Measurements from ENCODE around the gene HOXC6.

DNA sequence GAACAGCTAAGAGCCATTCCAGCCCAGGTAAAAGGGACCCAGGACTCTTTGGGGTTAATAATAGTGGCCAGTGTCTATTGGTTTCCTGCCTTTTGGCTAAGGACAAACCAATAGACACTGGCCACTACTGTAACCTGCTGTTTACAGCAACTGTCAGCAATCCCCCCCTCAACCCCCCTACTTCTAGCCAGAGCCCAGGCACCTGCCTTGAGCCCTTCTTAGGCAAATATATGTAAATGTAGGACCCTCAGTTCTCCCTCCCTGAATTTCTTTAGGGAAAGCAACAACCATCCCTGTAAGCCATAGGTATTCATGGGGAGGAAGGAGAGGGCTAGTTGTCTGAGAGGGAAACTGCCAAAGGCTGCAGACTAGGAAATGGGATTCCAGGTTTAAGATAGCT is 47.7 kb downstream of the HOXC6 start:
- TF ChIP-seq, protein P1, sequence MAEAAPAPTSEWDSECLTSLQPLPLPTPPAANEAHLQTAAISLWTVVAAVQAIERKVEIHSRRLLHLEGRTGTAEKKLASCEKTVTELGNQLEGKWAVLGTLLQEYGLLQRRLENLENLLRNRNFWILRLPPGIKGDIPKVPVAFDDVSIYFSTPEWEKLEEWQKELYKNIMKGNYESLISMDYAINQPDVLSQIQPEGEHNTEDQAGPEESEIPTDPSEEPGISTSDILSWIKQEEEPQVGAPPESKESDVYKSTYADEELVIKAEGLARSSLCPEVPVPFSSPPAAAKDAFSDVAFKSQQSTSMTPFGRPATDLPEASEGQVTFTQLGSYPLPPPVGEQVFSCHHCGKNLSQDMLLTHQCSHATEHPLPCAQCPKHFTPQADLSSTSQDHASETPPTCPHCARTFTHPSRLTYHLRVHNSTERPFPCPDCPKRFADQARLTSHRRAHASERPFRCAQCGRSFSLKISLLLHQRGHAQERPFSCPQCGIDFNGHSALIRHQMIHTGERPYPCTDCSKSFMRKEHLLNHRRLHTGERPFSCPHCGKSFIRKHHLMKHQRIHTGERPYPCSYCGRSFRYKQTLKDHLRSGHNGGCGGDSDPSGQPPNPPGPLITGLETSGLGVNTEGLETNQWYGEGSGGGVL (tag by site-specific recombination; IDR thresholded peaks at IDR 0.05) = no peak
- no peak for TF ChIP-seq HOXD13 (CRISPR knock-in tag; IDR thresholded peaks at IDR 0.05; ENCODE audit: borderline replicate concordance)
- TF ChIP-seq, protein P2, sequence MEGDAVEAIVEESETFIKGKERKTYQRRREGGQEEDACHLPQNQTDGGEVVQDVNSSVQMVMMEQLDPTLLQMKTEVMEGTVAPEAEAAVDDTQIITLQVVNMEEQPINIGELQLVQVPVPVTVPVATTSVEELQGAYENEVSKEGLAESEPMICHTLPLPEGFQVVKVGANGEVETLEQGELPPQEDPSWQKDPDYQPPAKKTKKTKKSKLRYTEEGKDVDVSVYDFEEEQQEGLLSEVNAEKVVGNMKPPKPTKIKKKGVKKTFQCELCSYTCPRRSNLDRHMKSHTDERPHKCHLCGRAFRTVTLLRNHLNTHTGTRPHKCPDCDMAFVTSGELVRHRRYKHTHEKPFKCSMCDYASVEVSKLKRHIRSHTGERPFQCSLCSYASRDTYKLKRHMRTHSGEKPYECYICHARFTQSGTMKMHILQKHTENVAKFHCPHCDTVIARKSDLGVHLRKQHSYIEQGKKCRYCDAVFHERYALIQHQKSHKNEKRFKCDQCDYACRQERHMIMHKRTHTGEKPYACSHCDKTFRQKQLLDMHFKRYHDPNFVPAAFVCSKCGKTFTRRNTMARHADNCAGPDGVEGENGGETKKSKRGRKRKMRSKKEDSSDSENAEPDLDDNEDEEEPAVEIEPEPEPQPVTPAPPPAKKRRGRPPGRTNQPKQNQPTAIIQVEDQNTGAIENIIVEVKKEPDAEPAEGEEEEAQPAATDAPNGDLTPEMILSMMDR (tag by site-specific recombination; IDR thresholded peaks at IDR 0.05) = no peak
- TF ChIP-seq SP7 (tag by site-specific recombination; IDR thresholded peaks at IDR 0.05) = no peak
- TF ChIP-seq ZBTB21 (tag by site-specific recombination; IDR thresholded peaks at IDR 0.05) = no peak
- no peak for TF ChIP-seq ZNF830 (tag by site-specific recombination; IDR thresholded peaks at IDR 0.05; ENCODE audit: low read depth)
- no peak for TF ChIP-seq ZNF501 (tag by site-specific recombination; IDR thresholded peaks at IDR 0.05)
- TF ChIP-seq ZNF837 (tag by site-specific recombination; IDR thresholded peaks at IDR 0.05) = no peak
